ENCODE measurements around the gene ZMAT3. TPM values are rescaled to one million over a fixed set of nuclear protein-coding genes. Genes with fewer than 3 reads are reported as not detected.

Gene ZMAT3
- total and polyA plus RNA-seq, 8 donors, result 1.4 to 13.1 (median 9.0) TPM

DNA sequence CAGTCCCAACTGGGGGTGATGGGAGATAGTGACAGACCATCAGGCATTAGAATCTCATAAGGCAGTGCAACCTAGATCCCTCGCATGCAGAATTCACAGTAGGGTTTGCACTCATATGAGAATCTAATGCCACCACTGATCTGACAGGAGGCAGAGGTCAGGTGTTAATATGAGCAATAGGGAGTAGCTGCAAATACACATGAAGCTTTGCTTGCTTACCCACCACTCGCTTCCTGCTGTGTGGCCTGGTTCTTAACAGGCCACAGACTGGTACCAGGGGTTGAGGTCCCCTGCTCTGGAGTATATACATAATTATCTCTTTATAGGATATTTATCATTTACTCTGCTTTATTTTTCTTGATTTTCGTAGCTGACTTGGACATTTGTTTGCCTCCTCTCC, 36.0 kb upstream of the ZMAT3 start:
- no peak for DNase-seq
- intact Hi-C loops (cut with DNase I), result loop anchor here in 2 of 3 donors (5.0 to 10.0 kb wide), 2 partner anchors 207 to 210 kb away; no protein-coding TSS in a partner anchor
- H3K9me3 ChIP-seq, result no peaks in the 10 kb centered on the region
- TF ChIP-seq CTCF (IDR thresholded peaks at IDR 0.05), result no peak
- WGBS, 2 donors, result 74 to 78% methylated on average over 3 of the region's 3 CpGs
- no peaks in the 10 kb centered on the region for H3K36me3 ChIP-seq
- no peak overlapping the region for H3K4me3 ChIP-seq
- H3K27me3 ChIP-seq, result no peaks in the 10 kb centered on the region
- no peaks in the 10 kb centered on the region for H3K4me1 ChIP-seq
- no peak for ATAC-seq
- no peak for FAIRE-seq
- H3K27ac ChIP-seq, result no peak overlapping the region

DNA sequence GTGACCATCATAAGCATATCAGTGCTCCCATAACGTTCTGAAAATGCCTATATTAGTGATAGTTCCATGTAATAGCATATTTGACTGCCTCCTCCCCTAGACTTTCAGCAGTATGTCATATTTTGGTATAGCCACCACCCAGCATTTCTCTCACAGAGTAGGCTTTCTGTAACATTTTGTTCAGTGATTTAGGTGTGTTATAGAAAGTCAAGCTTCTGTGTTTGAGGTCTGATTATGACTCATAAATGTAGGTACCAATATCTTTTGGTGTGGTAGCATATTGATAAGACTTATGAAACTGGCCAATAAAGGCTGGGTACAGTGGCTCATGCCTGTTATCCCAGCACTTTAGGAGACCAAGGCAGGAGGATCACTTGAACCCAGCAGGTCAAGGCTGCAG, 34.3 kb upstream of the ZMAT3 start:
- FAIRE-seq (no peak), DNase-seq (no peak), ATAC-seq (no peak)
- H3K4me1 ChIP-seq, result no peaks in the 10 kb centered on the region
- intact Hi-C loops (cut with DNase I), result loop anchor here in 2 of 3 donors (5.0 to 10.0 kb wide), 2 partner anchors 209 to 211 kb away; no protein-coding TSS in a partner anchor
- no peak overlapping the region for H3K27ac ChIP-seq
- H3K4me3 ChIP-seq, result no peak overlapping the region
- WGBS, 2 donors, result 6% methylated on average over 1 of the region's 1 CpG
- H3K27me3 ChIP-seq, result no peaks in the 10 kb centered on the region
- no peak for TF ChIP-seq CTCF (IDR thresholded peaks at IDR 0.05)
- H3K9me3 ChIP-seq, result no peaks in the 10 kb centered on the region
- H3K36me3 ChIP-seq, result no peaks in the 10 kb centered on the region

GRCh38 chr3:179100652-179101051, 29.0 kb upstream of the ZMAT3 start:
- Histone ChIP-seq H3K27me3 (no peaks in the 10 kb centered on the region), H3K27ac (no peak overlapping the region), H3K36me3 (no peaks in the 10 kb centered on the region), H3K4me1 (no peaks in the 10 kb centered on the region), H3K9me3 (no peaks in the 10 kb centered on the region), H3K4me3 (no peak overlapping the region)
- TF ChIP-seq CTCF (IDR thresholded peaks at IDR 0.05), result no peak
- intact Hi-C loops (cut with DNase I), result loop anchor here in 1 of 3 donors (10.0 kb wide), 1 partner anchor 214 kb away; no protein-coding TSS in a partner anchor
- no peak for DNase-seq
- no peak for ATAC-seq
- no peak for FAIRE-seq

DNA sequence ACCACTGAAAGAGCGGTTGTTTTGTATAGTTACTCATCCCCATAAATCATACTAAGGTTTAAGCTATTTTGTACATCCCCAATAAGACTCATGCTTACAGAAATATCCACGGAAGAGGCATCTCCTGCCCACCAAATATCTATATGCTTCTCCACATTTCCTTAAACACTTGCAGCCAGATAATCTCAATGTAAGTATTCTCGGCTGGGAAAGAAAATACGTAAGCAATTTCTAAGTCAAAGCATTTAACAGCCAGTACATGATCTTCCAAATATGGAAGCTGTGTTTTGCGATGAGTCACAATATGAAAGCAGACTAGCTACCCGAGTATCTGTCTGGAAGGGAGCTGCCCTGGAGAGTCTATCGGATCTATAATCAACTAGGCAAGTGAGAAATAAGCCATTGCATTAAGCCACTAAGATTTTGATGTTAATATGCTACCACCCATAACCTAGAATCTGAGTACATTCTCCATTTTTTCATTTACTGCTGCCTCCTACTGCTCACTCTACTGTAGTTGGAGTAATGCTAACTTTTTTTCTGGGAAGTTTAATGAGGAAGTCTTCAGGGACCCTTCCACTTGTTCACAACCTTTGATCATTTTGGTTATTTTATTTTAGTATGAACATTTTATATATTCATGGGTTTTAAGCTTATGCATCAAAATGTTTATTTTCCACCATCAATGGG, 26.9 kb upstream of the ZMAT3 start:
- Histone ChIP-seq H3K4me1 (no peaks in the 10 kb centered on the region), H3K27me3 (no peaks in the 10 kb centered on the region), H3K36me3 (no peaks in the 10 kb centered on the region), H3K9me3 (no peaks in the 10 kb centered on the region), H3K27ac (no peak overlapping the region), H3K4me3 (no peak overlapping the region)
- no peak for FAIRE-seq
- WGBS, 2 donors, result 76 to 81% methylated on average over 7 of the region's 7 CpGs
- DNase-seq, result no peak
- intact Hi-C loops (cut with DNase I), result no loop called here
- no peak for TF ChIP-seq CTCF (IDR thresholded peaks at IDR 0.05)
- ATAC-seq, result no peak

DNA sequence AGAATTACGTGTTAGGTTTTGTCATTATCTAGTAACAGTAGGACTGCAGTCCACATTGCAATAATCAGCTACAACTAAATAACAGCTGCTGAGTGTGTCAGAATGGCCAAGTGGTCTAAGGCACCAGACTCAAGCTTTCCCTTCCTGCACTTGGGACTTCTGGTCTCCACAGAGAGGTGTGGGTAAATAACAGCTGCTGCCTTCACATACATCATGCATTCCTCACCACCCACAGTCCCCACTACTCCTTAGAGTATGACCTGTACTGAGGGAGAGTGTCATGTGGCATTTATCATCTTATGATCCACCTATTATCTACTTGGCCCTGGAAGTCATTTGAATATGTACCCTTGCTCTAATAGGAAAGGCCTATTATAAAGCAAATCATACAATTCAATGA, 22.2 kb upstream of the ZMAT3 start:
- H3K4me1 ChIP-seq, result no peaks in the 10 kb centered on the region
- H3K27ac ChIP-seq, result no peak overlapping the region
- intact Hi-C loops (cut with DNase I), result no loop called here
- ATAC-seq (no peak), DNase-seq (no peak), FAIRE-seq (no peak)
- 75 to 89% methylated on average over 1 of the region's 1 CpG for WGBS, 2 donors
- H3K9me3 ChIP-seq, result no peaks in the 10 kb centered on the region
- no peak for TF ChIP-seq CTCF (IDR thresholded peaks at IDR 0.05)
- no peaks in the 10 kb centered on the region for H3K36me3 ChIP-seq
- no peak overlapping the region for H3K4me3 ChIP-seq
- no peaks in the 10 kb centered on the region for H3K27me3 ChIP-seq

All from pancreas (tissue), 10 donors.